CD4-positive, alpha-beta T cell treated with Interleukin-12 subunit alpha and Interleukin-12 subunit beta, for 1 hour (primary cell): ENCODE results near the gene STAG2.
A peak's percentile ranks its signal among the peaks of the same experiment; 100 is the strongest.

Source experiments
- DNase-seq: peaks from one replicate; pipeline ENCODE4 v3.0.0-alpha.2; 2020

Gene STAG2

GRCh38 chrX:123976706-123977316, 15.3 kb downstream of the STAG2 start:
- peak; percentile 26 for DNase-seq

GRCh38 chrX:123983240-123983639, 21.7 kb downstream of the STAG2 start:
- DNase-seq, result no peak

- no peak for DNase-seq
Observed at GRCh38 chrX:123986377-123986776, 24.9 kb downstream of the STAG2 start.

DNA sequence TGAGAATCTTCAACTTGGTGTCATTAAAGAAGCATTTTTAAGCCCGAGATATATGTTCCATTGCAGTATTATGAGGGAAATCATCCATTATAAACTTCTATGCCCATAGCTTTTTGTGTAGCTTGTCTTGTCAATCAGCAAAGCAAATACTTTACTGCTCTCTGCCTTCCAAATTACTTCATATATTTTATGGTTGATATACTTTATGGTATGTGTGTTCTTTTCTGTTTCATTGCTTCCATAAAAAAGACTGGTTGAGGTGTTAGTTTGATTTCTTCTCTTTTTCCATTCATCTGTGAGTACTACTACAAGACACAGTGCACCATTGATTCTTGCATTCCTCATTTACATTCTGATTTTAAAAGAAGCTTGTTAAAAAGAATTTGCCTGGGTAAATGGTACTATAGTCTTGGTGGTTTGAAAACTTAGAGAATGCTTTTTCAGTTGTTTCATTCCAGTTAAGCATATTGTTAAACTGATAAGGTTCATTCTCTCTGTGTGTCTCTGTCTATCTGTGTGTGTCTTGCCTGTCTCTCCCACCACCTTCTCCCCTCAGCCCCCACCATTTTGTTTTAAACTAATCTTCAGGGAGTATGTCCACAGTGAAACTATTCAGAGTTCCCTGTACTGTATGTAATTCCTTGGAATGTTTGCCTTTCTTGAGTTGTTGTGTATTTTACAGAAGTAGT, 27.1 kb downstream of the STAG2 start:
- DNase-seq, result no peak

DNA sequence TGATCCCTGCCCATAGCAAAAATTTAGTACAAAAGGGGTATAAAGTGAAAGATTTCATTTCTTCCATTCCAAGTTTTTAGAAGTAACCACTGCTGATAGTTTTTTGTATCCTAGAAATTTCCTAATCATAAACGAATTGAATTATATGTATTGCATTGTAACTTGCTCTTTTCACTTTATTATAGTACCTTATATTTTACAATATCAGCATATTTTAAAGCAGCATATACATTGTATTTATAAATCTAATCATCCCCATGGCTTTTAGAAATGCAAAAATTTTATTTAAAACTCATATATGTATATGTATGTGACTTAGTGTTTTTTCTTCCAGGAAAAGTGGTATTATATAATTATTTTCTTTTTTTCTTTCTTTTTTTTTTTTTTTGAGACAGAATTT, 27.7 kb downstream of the STAG2 start:
- no peak for DNase-seq

- DNase-seq, result no peak
Observed at GRCh38 chrX:123990169-123990568, 28.7 kb downstream of the STAG2 start.

- no peak for DNase-seq
Observed at GRCh38 chrX:123990602-123991001, 29.1 kb downstream of the STAG2 start.

GRCh38 chrX:123993326-123993725, 31.8 kb downstream of the STAG2 start:
- DNase-seq, result no peak

- no peak for DNase-seq
Observed at GRCh38 chrX:123993904-123994635, 32.6 kb downstream of the STAG2 start.

DNA sequence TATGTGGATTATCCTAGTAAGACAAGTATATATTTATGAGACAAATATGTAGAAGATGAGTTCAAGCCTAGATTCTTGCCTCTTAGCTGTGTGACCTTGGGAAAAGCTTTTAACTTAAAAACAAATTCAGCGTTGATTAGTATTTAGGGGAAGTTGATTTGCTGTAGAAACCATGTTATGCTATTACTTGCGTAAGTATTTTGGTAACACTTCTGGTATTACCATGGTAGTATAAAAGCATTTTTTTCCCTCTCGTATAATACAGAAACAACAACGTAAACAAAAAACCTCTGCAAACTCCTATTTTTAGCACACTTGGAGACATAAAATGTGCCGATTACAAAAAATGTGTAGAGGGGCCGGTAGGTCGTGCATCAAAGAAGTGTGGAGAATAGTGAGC, 33.2 kb downstream of the STAG2 start:
- DNase-seq, result no peak

DNA sequence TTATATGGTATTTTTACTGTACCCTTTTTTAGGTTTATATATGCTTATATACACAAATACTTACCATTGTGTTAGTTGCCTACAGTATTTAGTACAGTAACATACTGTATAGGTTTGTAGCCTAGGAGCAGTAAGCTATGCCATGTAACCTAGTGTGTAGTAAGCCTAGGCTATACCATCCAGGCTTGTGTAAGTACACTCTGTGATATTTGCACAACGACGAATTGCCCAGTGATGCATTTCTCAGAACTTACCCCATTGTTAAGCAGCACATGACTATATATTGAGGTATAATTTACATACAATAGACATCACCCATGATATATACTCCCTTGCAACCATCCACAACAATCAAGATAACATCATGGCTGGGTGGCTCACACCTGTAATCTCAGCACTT, 40.1 kb downstream of the STAG2 start:
- no peak for DNase-seq

DNA sequence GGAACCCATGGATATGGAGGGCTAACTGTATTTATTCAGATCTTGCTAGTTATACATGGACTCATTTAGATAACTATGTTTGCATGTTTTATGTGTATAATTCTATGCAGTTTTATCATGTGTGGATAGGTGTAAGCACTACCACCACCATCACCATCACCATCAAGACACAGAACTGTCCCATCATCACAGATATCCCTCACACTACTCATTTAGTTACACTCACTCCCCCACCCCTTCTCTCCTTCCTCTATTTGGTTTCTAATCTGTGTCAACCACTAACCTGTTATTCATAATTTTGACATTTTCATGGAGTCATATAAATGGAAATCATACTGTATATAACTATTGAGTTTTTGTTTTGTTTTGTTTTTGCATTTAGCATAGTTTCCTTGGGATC, 43.7 kb downstream of the STAG2 start:
- DNase-seq, result no peak

DNA sequence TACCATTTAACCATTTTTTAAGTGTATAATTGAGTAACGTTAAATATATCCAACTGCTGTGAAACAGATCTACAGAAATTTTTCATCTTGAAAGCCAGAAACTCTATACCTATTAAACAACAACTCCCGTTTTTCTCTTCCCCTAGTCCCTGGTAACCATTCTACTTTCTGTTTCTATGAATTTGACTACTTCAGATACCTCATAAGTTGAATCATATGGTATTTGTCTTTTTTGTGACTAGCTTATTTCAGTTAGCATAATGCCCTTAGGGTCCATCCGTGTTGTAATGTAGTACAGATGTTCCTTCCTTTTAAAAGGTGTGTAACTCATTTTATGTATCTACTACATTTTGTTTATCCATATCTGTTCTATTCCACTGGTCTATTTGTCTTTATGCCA, 48.7 kb downstream of the STAG2 start:
- DNase-seq, result no peak

GRCh38 chrX:124010566-124010965, 49.1 kb downstream of the STAG2 start:
- DNase-seq, result no peak

GRCh38 chrX:124015721-124016120, 54.2 kb downstream of the STAG2 start:
- DNase-seq, result no peak

- DNase-seq, result no peak
Observed at GRCh38 chrX:124016825-124017224, 55.3 kb downstream of the STAG2 start.

DNA sequence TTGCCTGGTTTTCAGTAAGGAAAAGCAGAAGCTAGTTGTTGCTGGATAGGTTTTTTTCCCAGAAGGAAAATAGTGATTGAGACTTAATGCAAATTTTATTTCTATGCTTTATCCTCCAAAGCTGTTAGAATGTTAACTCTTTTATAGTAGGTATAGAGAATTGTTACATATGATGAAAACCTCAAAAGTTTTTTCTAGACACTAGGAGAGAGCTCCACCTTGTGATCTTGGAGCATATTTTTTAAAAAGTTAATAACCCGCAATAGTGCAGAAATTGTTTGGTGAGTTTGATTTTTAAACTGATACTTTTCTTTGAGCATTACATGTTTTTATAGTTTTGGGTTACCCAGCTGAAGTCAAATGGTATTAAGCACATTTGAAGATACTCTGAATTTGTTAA, 56.5 kb downstream of the STAG2 start:
- DNase-seq, result peak; percentile 23

DNA sequence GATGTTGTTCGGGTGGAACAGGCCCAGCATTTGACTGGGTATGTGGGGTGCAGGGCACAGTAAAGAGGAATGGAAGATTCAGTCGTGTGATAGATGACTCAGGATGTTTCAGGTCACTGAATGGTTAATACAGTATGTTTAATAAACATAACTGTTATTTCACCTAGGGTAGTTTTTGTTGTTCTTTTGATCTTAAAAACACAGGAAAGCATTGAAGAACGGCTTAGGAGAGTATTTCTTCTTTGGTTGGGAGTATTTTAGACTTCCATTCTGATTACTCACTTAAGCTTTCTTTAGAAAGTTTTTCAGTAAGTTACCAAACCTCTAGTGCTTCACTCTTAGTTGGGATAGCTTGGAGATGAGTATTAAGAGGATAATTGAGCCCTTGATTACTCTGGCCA, 62.3 kb downstream of the STAG2 start:
- no peak for DNase-seq

- DNase-seq, result no peak
Observed at GRCh38 chrX:124026529-124026928, 65.0 kb downstream of the STAG2 start.

GRCh38 chrX:124028182-124028581, 66.7 kb downstream of the STAG2 start:
- DNase-seq, result no peak

GRCh38 chrX:124030520-124030919, 69.0 kb downstream of the STAG2 start:
- no peak for DNase-seq

- DNase-seq, result no peak
Observed at GRCh38 chrX:124033821-124034220, 72.3 kb downstream of the STAG2 start.

DNA sequence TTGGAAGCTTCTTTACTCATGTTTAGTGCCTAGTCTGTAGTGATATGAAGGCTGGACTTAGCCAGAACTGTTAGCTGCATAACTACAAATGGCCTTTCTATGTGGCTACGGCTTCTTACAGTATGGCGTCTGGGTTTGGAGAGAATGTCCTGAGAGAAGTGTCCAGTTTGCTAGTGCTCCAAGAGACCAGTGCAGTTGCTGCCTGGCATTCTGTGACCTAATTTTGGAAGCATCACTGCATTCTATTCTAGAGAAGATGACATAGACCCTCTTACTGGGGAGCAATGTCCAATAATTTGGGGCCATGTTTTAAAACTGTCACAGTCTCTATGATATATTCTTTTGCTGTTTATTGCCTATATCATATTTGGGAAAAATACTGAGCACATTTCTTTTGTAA, 74.2 kb downstream of the STAG2 start:
- no peak for DNase-seq

DNA sequence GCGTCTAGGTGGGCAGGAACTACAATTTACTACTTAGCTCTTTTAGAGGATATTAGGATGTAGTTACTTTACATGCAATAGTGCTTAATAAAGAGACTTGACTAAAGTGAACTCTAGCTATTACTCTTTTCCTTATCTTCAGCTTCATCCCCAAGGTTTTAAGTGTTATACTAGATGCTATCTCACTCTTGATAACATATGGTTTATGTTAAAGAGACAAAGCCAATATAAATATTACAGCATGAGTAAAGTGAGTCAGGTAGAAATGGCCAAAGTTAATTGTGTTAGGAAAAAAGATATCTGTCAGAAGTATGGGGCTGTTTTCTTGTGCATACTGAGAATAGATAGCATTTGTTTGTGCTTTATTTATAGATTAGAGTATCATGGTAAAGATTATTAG, 80.5 kb downstream of the STAG2 start:
- no peak for DNase-seq
